Eye (tissue), 1 donor: ENCODE measurements around the gene RIMBP2.
A peak's percentile ranks its signal among the peaks of the same experiment; 100 is the strongest.

Source experiments
- DNase-seq: peaks from one replicate; pipeline ENCODE4 v3.0.0-alpha.2; 2015

The RIMBP2 gene

DNA sequence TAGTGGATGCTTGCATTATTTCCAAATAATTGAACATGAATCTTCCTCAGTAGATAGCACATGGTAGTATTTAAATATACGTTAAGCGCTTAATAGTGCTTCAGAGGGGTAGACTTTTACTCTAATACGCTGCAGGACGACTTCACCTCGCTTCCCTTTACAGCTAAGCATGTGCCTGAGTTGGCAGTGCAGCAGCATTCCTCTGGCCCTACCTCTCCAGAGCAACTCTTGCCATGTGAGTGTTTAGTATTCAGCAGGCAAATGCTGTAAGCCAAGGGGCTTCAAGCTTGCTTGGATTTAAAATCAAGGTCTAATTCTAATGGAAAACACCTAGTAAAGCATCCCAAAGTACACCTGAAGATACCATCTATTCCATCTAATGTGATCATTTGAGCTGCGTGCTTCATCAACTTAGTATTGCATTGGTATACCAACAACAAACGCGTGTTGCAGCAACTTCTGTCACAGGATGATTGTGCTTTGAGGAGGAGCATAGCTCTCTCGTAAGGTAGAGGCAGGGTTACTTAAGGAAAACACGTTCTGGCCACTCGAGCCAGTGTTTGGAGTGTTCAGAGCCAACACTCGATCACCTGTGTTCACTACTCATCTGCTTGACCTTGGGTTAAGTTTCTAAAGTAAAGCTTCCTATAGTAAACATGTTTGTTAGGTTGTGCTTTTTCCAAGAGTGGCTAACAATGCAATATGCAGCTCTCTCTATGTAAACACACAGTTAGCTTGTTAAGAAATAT, 317.8 kb downstream of the RIMBP2 start:
- DNase-seq, result no peak

DNA sequence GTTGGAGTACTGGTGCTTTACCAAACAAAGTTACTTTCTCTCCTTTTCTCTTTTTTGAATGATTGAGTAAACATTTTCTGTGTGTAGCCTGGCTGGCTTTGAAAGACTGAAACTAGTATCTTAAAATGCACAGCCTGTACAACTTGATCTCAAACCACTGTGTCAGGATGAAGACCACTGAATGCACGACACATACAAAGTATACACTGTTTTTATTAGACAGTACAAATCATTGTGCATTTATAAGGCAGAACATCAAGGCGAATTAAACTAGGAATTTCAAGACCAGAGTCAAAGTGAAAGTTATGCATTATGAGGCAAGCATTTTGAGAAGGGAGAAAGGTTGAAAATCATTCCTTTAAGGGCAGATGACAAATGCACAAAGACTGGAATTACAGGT, 319.4 kb downstream of the RIMBP2 start:
- DNase-seq, result no peak

DNA sequence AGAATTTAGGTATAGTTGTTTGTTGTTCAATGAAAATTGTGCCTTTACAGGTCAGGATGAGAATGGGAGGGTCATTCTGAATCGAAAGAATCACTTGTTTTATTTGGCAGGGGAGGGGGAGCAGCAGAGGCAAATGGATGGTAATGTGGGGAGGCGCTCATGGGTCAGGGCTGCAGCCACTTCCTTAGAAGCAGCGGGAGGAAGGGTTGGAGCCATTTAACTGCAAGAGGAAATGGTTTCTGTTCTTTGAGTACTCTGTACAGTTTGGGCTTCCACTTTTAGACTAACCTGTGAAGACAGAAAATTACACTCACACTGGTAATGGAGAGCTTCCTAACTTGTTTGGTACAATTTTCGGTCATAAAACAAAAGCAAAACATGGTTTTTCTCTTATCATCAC, 321.2 kb downstream of the RIMBP2 start:
- DNase-seq, result no peak

DNA sequence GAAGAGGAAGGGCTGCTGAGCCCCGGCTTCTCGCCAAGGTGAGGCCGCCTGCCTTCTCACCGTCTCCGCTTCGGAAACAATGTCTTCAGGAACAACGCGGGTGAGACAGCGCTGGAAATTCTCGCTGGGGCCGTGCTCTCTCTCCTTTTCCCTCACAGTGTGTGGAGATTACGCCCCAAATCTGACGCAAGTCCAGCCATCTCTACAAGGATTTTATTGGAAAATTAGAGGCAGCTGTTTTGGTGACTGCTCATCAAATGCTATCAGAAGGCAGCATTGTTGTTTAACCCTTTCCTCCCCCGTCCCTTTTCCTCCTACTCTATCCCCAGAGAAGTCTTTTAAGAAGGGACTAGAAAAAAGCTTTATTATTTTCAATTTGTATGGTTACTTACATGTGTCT, 324.9 kb downstream of the RIMBP2 start:
- peak; percentile 42 for DNase-seq

DNA sequence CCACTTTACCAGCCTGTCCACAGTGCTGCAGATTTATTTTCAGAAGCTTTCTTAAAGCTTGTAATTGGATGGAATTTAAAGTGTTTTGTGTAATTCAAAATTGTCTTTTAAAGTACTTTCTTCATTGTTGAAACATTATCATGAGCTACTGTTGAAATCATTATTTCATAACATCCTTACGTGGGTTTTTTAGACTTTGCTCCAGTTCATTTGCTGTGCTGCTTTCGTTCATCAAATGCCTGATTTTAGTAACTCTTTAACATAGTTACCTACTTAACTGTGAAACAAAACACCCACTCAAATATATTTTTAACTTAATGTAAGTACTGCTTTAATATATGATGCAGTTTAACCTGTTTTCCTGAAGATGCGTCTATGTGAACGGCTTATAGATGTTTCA, 330.9 kb downstream of the RIMBP2 start:
- DNase-seq, result no peak

DNA sequence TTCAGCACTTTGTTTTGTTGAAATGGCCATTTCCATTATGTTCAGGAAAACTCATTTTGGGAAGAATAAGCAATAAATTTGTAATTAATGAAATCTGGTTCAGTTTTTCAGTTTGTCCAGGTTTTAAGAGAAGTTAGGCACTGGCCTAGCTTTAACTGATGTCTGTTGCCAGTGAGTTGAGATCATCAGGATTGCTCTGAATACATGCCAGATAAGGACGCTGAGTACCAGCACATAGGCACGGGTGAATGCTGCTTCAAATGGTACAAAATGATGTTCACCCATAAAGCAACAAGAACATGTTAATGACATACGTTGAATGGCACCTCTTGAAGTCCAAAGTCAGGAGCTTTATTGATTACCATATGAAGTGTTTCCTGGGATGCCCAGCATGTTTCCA, 331.9 kb downstream of the RIMBP2 start:
- DNase-seq, result no peak

DNA sequence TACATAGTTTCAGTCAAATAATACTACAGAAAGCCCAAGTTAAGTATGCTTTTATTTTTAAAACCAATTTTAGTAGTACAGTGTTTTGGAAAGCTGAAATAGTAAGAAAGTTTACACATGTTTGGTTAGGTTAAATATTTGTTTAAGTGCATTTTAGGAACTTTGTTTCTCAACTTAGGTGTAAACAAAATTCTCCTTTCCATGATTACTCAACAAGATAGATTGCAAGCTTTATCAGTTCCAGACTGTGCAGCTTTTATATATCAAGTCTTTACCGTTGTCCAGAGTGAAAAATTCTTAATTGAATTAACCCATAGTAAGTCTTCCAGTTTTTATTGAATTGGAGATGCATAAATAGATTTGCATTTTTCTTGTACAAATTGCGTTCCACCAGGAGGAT, 333.3 kb downstream of the RIMBP2 start:
- no peak for DNase-seq

DNA sequence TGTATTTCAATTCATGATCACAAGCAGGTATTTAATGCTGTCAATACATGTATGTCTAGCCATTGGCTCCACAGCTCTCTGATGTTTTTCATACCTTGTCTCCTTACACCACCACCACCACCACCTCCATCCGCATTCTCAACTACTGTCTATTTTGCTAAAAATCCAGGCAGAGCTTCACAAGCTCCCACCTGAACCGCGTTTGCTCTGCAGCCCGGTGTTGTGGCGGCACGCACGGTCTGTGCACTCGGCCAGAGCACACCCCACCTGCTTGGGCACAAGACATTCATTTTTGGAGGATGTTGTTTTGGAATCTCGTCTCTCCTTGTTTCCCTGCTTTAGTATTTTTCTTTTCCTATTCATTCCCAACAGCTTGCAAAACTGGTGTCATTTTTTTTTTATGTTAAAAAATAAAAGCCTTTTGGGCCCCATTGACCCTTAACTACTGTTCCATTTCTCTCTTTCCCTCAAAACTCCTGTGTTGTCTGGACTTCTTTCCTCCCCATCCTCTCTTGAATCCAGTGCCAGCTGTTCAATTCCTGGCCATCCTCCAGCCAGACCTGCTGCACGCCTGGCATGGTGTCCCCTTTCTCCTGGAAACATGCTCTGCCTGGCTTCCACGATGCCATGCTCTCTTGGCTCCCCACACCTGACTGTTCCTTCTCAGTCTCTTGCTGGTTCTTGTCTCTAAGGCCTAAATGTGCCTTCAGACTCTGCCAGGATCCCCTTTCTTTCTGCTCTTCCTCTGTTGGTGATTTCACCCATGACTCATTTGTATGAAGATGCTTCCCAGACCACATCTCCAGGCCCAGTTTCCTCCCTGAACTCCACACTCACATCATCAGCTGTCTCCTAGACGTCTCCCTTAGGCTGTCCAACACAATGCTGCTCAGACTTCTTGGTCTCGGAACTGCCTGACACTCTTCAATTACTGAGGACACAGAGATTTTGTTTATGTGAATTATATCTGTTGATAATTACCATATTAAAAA, 340.5 kb downstream of the RIMBP2 start:
- no peak for DNase-seq

DNA sequence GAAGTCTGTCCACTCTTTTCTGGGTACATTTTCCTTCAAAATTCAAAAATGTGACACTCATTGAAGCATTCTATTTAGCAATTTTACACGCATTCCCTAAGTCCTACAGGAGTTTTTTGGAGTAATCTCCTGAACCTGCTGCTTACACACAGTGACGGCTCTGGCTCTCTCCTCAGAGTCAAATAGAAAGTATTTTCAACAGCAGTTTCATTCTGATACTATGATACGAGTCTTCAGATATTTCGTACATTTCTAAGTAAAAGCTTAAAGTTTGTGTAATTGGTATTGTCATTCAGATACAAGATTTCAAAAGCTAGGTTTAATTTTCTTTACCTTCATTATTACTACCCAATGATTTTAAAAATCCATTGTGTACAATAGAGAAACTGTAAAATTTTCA, 342.0 kb downstream of the RIMBP2 start:
- DNase-seq, result no peak

DNA sequence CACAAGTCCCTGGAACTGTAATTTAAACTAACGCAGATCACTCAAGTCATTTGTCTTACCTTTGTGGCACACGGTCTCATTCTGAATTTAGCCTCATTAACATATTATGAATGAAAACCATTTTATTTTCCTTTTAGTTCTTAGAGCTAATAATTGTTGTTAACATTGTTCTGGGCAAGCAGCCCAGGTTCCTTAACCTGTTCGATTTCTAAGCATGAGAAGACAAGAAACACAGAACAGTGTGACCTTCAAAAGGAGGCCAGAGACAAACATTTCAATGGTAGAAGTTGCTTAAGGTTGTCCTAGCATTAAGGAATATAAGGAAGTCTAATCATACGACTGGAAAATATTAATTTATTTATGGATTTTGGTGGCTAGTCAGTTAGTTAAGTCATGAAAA, 343.2 kb downstream of the RIMBP2 start:
- no peak for DNase-seq

DNA sequence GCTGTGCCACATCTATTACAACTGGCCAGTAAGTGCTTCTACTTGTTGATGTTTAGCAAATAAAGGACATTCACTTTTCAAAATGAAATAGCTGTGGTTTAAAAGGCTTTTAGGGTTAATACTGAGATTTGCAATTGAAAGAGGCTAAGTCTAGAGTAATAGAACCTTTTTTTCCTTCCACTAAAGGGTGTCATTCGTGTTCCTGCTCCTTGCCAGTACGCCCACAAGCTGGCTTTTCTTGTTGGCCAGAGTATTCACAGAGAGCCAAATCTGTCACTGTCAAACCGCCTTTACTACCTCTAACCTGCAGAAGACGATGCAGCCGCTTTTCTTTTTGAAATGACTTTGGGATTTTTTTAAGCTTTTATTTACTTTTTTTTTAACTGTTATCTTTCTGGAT, 344.8 kb downstream of the RIMBP2 start:
- no peak for DNase-seq

DNA sequence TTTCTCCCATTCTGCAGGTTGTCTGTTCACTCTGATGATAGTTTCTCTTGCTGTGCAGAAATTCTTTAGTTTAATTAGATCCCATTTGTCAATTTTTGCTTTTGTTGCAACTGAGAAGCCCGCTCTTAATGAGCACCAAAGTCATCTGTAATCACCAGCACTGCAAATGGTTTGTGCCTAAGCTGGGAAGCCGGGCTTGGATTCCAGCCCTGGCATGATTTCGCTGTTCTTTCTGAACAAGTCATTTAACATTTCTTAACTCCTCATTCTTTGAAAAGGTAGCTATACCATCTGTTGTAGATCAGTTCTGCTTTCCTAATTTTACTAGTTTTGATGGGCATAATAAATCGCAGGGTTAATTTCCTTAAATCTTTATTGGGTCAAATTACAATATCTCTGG, 346.3 kb downstream of the RIMBP2 start:
- no peak for DNase-seq

DNA sequence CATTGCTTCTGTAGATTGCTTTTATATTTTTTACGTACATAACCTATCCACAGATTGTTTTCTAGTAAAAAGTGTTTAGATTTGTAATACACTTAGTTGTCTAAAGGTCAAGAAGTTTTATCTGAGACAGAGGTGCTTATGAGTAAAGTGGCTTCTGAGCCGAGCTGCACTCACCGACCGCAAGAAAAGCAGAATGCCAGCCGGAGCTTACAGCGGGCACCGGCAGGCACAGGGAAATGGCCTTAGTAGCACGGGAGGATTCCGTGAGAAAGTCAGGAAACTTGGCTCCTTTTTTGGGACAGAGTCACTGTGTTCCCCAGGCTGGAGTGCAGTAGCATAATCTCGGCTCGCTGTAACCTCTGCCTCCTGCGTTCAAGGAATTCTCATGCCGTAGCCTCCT, 348.6 kb downstream of the RIMBP2 start:
- DNase-seq, result no peak

DNA sequence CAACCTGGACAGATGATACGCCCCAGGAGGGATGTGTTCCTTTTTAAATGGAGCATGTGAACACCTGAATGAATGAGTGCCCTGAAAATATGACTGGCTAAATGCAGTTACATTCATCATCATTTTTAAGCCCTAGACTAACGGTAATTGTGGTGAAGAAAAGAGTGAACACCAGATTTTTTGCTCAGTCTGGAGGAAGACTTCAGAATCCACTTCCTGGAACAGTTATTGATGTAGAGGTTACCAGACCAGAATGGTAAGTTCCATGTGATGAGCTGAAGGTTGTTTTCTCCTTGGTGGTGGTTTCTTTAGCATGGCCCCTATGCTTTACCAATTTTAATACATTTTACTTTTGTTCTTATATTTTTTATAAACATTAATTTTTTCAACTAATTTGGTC, 349.1 kb downstream of the RIMBP2 start:
- no peak for DNase-seq

DNA sequence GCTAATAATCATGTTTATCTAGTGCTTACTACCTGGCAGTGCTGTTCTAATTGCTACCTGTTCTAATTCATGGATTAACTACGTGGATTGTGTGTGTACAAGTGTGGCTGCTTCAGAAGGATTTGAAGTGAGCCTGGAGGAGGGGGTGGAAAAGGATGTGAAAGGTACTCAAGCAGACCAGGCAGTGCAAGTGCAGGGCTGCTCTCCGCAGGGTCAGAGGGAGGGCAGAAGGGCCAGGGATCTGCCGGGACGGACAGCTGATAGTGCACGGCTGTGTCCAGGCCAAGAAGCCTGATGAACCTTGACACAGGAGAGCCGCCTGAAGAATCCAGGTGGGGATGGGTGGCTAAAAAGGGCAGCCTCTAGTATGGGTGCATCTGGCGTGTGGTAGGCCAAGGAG, 349.9 kb downstream of the RIMBP2 start:
- no peak for DNase-seq

DNA sequence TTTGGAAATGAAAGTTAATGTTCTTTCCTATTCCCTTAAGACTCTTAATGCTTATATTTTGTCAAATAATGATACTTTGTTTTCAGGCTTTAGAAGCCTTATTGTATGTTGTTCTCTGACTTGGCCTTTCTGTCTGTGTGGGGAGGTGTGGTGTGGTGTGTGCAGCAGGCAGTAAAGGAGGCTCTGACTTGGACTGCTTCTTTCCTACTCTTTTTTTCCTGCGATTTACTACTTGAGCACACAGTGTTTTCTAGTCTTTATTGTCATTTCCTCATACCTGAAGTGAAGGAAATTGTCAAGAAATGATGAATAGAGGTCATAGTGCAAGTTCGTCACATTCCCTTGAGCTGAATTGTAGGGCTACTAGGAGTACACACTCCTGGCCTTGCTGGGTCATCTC, 351.5 kb downstream of the RIMBP2 start:
- no peak for DNase-seq

DNA sequence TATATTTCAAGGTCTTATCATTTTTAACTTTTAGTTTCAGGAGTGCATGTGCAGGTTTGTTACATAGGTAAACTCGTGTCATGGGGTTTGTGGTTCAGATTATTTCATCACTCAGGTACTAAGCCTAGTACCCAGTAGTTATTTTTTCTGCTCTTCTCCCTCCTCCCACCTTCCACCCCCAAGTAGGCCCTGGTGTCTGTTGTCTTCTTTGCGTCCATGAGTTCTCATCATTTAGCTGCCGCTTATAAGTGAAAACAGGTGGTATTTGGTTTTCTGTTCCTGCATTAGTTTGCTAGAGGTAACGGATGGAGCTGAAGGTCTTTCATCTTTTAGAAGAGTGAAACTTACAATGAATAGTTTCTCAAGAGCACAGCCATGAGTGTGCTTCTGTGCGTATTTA, 354.0 kb downstream of the RIMBP2 start:
- DNase-seq, result no peak

DNA sequence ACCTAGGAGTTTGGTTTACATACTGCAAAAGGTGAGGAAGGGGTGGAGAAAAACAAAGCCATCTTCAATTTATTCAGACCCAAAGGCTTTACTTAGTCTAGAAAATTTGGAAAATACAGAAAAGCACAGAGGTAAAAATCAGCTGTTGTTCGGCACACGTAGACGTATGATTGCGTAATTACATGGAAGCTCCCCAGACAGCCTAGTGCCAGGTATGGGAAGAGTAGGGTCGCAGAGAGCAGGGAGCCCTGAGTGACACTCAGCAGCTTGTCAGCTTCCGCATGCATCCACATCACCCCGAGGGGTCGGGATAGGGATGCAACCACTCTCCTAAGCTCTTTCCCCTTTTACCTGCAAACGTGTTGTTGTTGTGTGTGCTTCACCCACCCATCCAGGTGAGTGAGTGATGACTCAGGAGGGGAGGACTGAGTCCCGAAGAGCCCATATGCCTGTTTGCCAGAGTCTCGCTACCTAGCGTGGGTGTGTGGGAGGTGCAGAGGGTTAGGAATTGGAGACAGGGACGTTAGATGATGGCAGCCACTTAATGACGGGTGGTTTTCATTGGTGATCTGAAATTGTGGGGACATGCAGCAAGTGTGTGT, 358.3 kb downstream of the RIMBP2 start:
- DNase-seq, result no peak

DNA sequence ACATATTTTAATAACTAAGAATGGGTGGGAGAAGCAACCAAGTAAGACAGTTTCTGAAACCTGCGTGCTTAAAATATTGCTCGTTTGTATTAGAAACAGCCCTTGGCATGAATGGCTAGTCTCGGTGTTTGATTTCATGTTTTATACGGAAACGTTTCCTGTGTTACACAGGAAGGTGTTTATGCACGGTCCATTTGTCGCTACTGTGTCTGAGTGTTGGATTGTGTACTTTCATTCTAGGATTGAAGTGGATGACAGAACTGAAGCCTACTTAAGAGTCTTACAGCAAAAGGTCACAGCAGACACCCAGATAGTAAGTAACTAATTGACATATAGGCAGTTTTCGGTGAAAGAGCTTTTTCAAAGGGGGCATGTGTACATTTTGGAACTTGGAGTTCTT, 358.9 kb downstream of the RIMBP2 start:
- no peak for DNase-seq

DNA sequence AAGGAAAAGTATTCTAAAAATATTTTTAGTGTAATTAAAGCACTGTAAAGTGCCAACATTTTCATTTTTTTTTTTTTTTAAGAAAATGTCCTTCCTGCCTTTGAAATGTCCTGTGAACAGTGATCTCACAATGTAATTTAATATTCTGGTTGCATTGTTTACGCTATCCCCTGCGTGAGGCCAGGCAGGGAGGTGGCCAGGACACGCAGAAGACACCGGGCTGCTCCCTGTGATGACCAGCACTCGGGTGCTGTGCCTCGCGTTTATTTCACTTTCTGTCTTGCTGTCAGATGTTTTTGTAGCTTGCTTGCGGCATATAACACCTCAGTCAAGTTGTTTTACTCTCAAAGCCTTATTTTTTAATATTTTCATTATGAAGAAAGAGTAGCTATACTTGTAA, 359.9 kb downstream of the RIMBP2 start:
- no peak for DNase-seq

DNA sequence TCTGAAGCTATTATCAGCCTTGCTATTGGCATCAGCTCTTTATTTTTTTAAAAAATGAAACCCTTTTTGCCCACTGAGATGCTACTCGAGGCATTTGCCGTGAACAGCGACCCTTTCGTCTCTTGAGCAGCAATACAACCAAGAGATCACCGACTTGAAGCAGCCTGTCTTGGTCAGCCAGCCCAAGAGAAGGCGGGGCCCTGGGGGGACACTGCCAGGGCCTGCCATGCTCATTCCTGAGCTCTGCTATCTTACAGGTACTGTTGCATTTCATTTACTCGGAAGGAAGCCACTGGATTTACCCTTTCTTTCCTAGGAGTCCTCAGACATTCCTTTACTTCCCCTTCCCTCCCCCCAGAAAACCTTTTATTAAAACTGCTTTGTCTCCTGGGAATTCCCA, 361.7 kb downstream of the RIMBP2 start:
- DNase-seq, result no peak

DNA sequence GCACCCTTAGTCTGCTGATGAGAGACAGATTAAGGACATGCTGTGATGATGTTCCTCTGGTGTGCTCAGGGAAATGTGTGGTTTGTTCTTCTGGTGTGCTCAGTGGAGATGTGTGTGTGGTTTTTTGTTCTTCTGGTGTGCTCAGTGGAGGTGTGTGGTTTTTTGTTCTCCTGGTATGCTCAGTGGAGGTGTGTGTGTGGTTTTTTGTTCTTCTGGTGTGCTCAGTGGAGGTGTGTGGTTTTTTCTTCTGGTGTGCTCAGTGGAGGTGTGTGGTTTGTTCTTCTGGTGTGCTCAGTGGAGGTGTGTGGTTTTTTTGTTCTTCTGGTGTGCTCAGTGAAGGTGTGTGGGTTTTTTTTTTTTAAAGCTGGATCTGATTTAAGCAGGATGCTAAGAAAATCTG, 363.0 kb downstream of the RIMBP2 start:
- no peak for DNase-seq

DNA sequence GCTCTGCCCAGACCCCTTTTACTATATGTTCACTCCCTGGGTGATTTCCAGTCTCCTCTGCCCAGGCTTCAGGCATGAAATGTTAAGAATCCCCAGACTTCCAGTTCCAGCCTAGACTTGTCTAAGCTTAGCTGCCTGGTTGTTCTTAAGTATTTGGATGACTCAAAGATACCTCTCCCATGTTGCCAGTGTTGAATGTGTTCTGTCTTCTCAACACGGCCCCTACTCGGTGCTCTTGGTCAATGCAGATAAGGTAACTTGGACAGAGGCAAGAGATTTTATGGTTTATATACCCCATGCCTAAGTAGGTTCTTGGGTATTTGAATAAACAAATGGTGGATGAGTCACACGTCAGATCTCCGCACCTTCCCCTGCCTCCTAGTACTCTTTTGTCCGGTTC, 364.8 kb downstream of the RIMBP2 start:
- DNase-seq, result no peak

DNA sequence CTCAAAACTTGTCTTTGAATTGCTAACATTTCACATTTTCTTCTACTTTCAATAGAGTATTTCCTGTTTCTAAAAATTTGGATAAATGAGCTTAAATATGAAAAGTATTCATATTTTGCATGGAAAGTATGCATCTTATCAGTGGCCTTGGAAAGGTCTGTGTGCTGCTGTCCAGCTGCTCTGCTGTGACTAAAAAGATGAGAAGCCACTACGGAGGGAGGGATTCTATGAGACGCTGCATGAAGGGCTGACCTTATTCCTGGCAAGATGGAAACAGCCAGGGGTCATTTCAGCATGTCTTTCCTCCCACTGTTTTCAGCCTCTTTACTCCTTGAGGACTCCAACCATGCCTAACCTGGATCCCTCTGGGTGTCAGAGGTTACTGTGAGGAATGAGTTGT, 365.4 kb downstream of the RIMBP2 start:
- DNase-seq, result no peak
